Bronchial epithelial cell (primary cell): Measurements from ENCODE around the gene DUS2. TPM values are rescaled to one million over a fixed set of nuclear protein-coding genes. Genes with fewer than 3 reads are reported as not detected.

ENCODE experiments used
- DNase-seq: peaks from one replicate; pipeline ENCODE4 v3.0.0-alpha.2; 2010; ENCODE audit warnings: low read depth
- FAIRE-seq: peaks from 2 replicates; lab custom pipeline; 2011; peaks lifted over from hg19 to GRCh38; lab: Jason Lieb, UNC
- H3K27me3 ChIP-seq: 2 replicates; pipeline ENCODE4 v1.5.1; 2011; ENCODE audit warnings: low read length; ENCODE audit not compliant: control insufficient read depth, insufficient read depth
- H3K36me3 ChIP-seq: 2 replicates; pipeline ENCODE4 v1.5.1; 2011; ENCODE audit warnings: low read length; ENCODE audit not compliant: control insufficient read depth, insufficient read depth
- H3K4me3 ChIP-seq: 2 replicates; pipeline ENCODE4 v1.5.1; 2011; ENCODE audit warnings: mild to moderate bottlenecking, low read depth, low read length, control low read depth
- total RNA-seq: library from RNA; depleted of rRNA; stranded (reverse); fragments of >200 nt; gene quantifications from 2 replicates; pipeline ENCODE4 v1.2.1, GENCODE V29; 2014
- TF ChIP-seq, protein P1 (sequence below): IDR thresholded peaks from 2 replicates; pipeline ENCODE4 v1.5.1; 2011; ENCODE audit warnings: mild to moderate bottlenecking, moderate library complexity, low read length, control low read depth, inconsistent platforms; ENCODE audit not compliant: insufficient read depth, severe bottlenecking

The DUS2 gene
- total RNA-seq, 1 donor from 2014 or later: 23.7 TPM

DNA sequence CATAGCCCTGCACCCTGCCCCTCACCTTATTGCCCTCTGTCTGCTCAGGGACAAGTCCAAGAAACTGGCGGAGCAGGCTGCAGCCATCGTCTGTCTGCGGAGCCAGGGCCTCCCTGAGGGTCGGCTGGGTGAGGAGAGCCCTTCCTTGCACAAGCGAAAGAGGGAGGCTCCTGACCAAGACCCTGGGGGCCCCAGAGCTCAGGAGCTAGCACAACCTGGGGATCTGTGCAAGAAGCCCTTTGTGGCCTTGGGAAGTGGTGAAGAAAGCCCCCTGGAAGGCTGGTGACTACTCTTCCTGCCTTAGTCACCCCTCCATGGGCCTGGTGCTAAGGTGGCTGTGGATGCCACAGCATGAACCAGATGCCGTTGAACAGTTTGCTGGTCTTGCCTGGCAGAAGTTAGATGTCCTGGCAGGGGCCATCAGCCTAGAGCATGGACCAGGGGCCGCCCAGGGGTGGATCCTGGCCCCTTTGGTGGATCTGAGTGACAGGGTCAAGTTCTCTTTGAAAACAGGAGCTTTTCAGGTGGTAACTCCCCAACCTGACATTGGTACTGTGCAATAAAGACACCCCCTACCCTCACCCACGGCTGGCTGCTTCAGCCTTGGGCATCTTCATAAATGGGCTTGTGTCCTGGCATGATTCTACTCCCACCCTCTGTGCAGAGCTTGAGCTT, 55.8 kb downstream of the DUS2 start:
- no peak for DNase-seq
- H3K4me3 ChIP-seq: no peak overlapping the region
- peaks cover 28% of the 10 kb centered on the region for H3K36me3 ChIP-seq
- TF ChIP-seq, protein P1, sequence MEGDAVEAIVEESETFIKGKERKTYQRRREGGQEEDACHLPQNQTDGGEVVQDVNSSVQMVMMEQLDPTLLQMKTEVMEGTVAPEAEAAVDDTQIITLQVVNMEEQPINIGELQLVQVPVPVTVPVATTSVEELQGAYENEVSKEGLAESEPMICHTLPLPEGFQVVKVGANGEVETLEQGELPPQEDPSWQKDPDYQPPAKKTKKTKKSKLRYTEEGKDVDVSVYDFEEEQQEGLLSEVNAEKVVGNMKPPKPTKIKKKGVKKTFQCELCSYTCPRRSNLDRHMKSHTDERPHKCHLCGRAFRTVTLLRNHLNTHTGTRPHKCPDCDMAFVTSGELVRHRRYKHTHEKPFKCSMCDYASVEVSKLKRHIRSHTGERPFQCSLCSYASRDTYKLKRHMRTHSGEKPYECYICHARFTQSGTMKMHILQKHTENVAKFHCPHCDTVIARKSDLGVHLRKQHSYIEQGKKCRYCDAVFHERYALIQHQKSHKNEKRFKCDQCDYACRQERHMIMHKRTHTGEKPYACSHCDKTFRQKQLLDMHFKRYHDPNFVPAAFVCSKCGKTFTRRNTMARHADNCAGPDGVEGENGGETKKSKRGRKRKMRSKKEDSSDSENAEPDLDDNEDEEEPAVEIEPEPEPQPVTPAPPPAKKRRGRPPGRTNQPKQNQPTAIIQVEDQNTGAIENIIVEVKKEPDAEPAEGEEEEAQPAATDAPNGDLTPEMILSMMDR: no peak
- no peak for FAIRE-seq
- no peaks in the 10 kb centered on the region for H3K27me3 ChIP-seq

GRCh38 chr16:68079376-68079625, 56.2 kb downstream of the DUS2 start:
- FAIRE-seq (no peak), DNase-seq (no peak)
- TF ChIP-seq, protein P1: no peak
- peaks cover 24% of the 10 kb centered on the region for H3K36me3 ChIP-seq
- H3K27me3 ChIP-seq: no peaks in the 10 kb centered on the region
- H3K4me3 ChIP-seq: no peak overlapping the region

DNA sequence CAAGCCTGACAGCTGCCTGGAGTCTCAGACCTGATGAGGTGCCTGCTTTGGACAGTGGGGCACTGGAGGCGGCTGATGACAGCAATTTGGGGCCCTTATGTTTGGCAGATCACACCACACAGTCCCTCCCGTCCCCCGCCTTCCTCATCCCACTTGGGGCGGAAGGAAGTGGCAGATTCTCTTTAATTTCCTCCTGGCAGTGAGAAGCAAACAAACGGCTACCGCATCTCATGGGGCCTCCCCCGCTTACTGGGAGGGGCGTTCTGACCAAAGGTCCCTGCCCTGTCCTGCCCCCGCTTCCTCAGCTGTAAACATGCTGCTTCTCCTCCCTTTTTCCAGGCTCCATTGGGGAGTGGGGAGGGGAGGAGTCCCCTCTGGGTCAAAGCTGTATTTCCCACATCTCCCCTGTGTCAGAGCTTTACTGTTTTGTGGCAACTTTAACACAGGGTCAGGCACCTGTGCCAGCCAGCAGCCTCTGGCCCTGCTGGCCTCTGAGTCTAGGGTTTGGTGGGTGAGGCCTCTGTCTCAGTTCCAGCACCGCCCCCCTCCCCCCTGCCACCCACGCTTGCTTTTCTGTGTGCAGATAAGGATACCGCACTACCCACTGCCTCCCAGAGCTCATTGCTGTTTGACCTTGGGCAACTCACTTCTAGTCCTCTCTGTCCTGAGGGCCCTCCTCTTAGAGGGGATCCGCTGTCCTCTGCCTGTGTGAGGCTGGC, 56.7 kb downstream of the DUS2 start:
- no peak for DNase-seq

DNA sequence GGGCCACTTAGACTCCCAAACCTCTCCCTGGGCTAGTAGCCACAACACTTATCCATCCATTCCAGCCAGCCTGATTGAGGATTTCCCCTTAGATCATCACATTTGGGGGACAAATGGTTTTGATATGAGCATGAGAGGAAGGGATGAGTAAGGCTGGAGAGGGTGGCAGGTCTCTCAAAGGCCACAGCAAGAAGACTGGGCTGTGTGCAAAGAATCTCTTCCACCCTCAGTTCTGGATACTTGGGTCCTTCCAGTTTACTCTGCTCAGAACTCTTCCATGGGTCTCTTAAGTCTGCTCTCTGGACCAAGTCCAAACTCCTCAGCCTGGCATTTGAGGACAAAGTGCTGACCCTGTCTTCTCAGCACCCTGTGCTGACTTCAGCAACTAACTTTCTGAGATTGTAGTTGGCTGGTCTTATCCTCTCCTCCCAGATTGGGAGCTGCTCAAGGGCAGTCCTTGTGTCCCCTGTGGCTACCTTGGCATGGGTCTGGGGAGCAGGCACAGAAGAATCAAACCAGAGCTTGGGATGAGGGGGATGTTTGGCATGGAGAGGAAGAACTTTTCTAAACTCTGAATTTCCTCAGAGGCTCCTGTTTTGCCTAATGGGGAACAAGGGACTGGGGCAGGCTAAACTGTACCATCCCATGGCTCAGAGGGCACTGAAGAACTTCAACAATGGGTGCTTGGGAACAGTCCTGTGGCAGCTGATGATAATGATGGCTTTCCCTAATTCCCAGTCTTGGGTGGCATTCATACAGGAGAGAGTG, 59.0 kb downstream of the DUS2 start:
- Histone ChIP-seq H3K36me3 (peaks cover 9% of the 10 kb centered on the region), H3K4me3 (no peak overlapping the region), H3K27me3 (no peaks in the 10 kb centered on the region)
- FAIRE-seq (no peak), DNase-seq (no peak)
- TF ChIP-seq, protein P1: no peak

More for the DNA sequence above, 56.7 kb downstream of the DUS2 start:
- H3K4me3 ChIP-seq: no peak overlapping the region
- H3K27me3 ChIP-seq: no peaks in the 10 kb centered on the region
- TF ChIP-seq, protein P1: no peak
- peaks cover 22% of the 10 kb centered on the region for H3K36me3 ChIP-seq
- no peak for FAIRE-seq

DNA sequence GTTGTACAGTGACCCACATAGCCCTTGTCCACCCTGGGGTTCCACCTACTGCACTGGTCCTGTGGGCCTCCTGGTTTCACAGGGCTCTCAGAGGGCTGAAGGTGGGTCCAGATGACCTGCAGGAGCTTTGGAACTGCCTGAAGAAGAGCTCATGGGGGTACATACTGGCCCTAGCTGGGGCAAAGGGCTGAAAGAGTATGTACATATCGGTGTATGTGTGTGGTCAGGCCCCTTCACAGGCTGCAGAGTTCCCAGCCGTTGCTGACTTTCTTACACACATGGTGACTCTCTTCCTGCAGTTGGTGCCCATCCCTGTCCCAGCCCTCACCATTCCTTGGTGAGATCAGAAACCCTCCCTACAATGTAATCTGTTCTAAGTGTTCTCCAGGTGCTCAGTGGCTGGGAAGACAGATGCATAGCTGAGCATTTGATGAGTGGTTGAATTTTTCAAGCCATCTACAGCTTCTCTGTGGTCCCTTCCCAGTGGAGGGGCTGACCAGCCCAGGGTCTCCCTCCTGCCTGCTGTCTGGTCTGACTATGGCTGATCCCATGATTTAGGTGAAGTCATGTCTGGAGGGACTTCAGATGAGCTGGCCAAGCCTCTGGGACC, 59.6 kb downstream of the DUS2 start:
- peaks cover 6% of the 10 kb centered on the region for H3K36me3 ChIP-seq
- FAIRE-seq: no peak

More for the DNA sequence above, 59.6 kb downstream of the DUS2 start:
- no peaks in the 10 kb centered on the region for H3K27me3 ChIP-seq
- no peak for DNase-seq
- H3K4me3 ChIP-seq: no peak overlapping the region
- TF ChIP-seq, protein P1: no peak
